ENCODE data around the gene AGA. TPM values are rescaled to one million over a fixed set of nuclear protein-coding genes. Genes with fewer than 3 reads are reported as not detected.

AGA gene
- total and polyA plus RNA-seq, 9 donors = 8.9 to 25.0 (median 17.6) TPM

DNA sequence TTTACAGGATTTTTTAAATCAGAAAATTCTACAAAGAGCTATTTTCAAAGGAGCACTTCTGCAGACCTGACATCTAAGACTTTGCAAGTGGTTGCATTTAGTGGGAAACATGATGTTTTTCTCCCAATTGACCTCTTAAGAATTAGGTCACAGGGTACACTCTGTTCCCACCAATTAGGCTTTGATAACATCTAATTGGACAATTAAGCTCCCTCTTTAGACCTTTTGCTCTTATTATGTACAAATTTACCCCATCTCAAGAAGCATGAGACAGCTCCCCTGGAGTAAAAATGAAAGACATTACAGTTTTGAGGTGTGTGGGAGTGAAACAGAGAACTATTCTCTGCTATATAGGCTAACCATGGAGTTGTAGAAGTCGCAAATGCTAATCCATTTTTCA lies 31.8 kb upstream of the AGA start:
- no peaks in the 10 kb centered on the region for H3K36me3 ChIP-seq
- WGBS, 3 donors = 43 to 57% (median 50%) methylated on average over 1 of the region's 1 CpG
- no peak for DNase-seq
- intact Hi-C loops (cut with DNase I) = no loop called here
- no peaks in the 10 kb centered on the region for H3K27me3 ChIP-seq
- TF ChIP-seq CTCF (IDR thresholded peaks at IDR 0.05) (no peak), EP300 (IDR thresholded peaks at IDR 0.05) (no peak), POLR2A (IDR thresholded peaks at IDR 0.05) (no peak)
- no peak overlapping the region for H3K27ac ChIP-seq
- H3K4me3 ChIP-seq = no peak overlapping the region
- H3K9me3 ChIP-seq = no peaks in the 10 kb centered on the region
- H3K4me1 ChIP-seq (ENCODE audit: insufficient read depth) = no peaks in the 10 kb centered on the region

- Histone ChIP-seq H3K4me1 (ENCODE audit: insufficient read depth) (no peaks in the 10 kb centered on the region), H3K9me3 (no peaks in the 10 kb centered on the region), H3K27ac (no peak overlapping the region), H3K4me3 (no peak overlapping the region), H3K36me3 (no peaks in the 10 kb centered on the region), H3K27me3 (no peaks in the 10 kb centered on the region)
- WGBS, 3 donors = 94 to 95% (median 95%) methylated on average over 4 of the region's 4 CpGs
- DNase-seq = no peak
- TF ChIP-seq EP300 (IDR thresholded peaks at IDR 0.05) (no peak), POLR2A (IDR thresholded peaks at IDR 0.05) (no peak), CTCF (IDR thresholded peaks at IDR 0.05) (no peak)
- intact Hi-C loops (cut with DNase I) = no loop called here
Observed at GRCh38 chr4:177464026-177464425, 21.8 kb upstream of the AGA start.

DNA sequence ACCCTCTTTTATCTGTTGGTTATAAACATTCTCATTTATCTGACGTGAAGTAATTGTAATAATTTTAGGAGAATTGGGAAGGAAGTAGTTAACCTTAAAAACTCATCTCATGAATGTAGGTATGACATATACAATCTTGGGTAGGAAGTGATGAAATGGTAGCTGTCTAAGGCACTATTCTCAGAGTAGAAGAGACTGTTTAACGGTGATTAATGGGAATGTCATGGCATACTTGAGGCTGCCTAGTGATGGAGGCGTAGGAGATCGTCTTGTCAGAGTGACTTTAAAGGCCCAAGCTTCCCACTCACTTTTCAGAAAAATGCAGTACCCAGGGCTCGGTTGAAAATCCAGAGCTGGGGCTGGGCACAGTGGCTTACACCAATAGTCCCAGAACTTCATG lies 19.4 kb upstream of the AGA start:
- no peaks in the 10 kb centered on the region for H3K4me1 ChIP-seq (ENCODE audit: insufficient read depth)
- no peak for DNase-seq
- H3K4me3 ChIP-seq = no peak overlapping the region
- 74 to 81% (median 80%) methylated on average over 5 of the region's 5 CpGs for WGBS, 3 donors
- intact Hi-C loops (cut with DNase I) = no loop called here
- H3K36me3 ChIP-seq = no peaks in the 10 kb centered on the region
- H3K27ac ChIP-seq = no peak overlapping the region
- H3K9me3 ChIP-seq = no peaks in the 10 kb centered on the region
- TF ChIP-seq EP300 (IDR thresholded peaks at IDR 0.05) = no peak
- no peak for TF ChIP-seq POLR2A (IDR thresholded peaks at IDR 0.05)
- TF ChIP-seq CTCF (IDR thresholded peaks at IDR 0.05) = no peak
- H3K27me3 ChIP-seq = no peaks in the 10 kb centered on the region

- WGBS, 3 donors = 61 to 73% (median 66%) methylated on average over 2 of the region's 2 CpGs
- DNase-seq = no peak
- no peak overlapping the region for H3K27ac ChIP-seq
- H3K9me3 ChIP-seq = no peaks in the 10 kb centered on the region
- no peaks in the 10 kb centered on the region for H3K27me3 ChIP-seq
- H3K36me3 ChIP-seq = no peaks in the 10 kb centered on the region
- no peak overlapping the region for H3K4me3 ChIP-seq
- TF ChIP-seq POLR2A (IDR thresholded peaks at IDR 0.05) (no peak), EP300 (IDR thresholded peaks at IDR 0.05) (no peak), CTCF (IDR thresholded peaks at IDR 0.05) (no peak)
- intact Hi-C loops (cut with DNase I) = no loop called here
- H3K4me1 ChIP-seq (ENCODE audit: insufficient read depth) = no peaks in the 10 kb centered on the region
Observed at GRCh38 chr4:177460460-177460859, 18.2 kb upstream of the AGA start.

DNA sequence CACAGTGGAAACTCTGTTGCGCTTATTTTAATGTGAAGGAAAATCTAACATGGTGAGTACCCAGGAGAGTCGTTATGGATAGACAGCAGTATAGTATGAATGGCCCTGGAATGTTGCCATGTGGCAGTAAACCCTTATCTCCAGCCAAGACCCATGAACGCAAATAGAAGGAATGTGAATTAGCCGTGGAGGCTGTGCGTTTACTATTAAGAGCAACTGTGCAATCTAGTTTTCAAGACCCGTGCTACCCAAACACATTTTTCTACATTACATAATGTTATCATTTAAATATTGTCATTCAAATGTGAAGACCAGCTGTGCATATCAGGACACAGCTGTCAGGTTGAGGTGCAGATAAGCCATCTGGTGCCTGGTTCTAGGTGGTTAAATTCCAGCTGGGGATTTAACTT lies 13.3 kb upstream of the AGA start:
- Histone ChIP-seq H3K27me3 (no peaks in the 10 kb centered on the region), H3K36me3 (no peaks in the 10 kb centered on the region), H3K4me1 (ENCODE audit: insufficient read depth) (no peaks in the 10 kb centered on the region), H3K9me3 (no peaks in the 10 kb centered on the region), H3K4me3 (no peak overlapping the region), H3K27ac (no peak overlapping the region)
- TF ChIP-seq POLR2A (IDR thresholded peaks at IDR 0.05) (no peak), CTCF (IDR thresholded peaks at IDR 0.05) (no peak), EP300 (IDR thresholded peaks at IDR 0.05) (no peak)
- 28 to 31% (median 28%) methylated on average over 6 of the region's 6 CpGs for WGBS, 3 donors
- no peak for DNase-seq
- intact Hi-C loops (cut with DNase I) = no loop called here

Data from ovary (tissue), 9 donors.